A549 treated with AZD9567 at 1 μM for 4 hours (cell line): Measurements from ENCODE around the gene MRPL50. TPM values are rescaled to one million over a fixed set of nuclear protein-coding genes. Genes with fewer than 3 reads are reported as not detected.

Experiments
- total RNA-seq: library from RNA; stranded (reverse); fragments of 200-300 nt; extraction: Qiagen RNA extraction; gene quantifications from 5 replicates; pipeline ENCODE4 v1.2.3, GENCODE V29; 2022; ENCODE audit not compliant: insufficient read depth

Gene MRPL50
- total RNA-seq = 12.0 to 20.5 TPM (median 14.1 TPM) in 5 replicates

DNA sequence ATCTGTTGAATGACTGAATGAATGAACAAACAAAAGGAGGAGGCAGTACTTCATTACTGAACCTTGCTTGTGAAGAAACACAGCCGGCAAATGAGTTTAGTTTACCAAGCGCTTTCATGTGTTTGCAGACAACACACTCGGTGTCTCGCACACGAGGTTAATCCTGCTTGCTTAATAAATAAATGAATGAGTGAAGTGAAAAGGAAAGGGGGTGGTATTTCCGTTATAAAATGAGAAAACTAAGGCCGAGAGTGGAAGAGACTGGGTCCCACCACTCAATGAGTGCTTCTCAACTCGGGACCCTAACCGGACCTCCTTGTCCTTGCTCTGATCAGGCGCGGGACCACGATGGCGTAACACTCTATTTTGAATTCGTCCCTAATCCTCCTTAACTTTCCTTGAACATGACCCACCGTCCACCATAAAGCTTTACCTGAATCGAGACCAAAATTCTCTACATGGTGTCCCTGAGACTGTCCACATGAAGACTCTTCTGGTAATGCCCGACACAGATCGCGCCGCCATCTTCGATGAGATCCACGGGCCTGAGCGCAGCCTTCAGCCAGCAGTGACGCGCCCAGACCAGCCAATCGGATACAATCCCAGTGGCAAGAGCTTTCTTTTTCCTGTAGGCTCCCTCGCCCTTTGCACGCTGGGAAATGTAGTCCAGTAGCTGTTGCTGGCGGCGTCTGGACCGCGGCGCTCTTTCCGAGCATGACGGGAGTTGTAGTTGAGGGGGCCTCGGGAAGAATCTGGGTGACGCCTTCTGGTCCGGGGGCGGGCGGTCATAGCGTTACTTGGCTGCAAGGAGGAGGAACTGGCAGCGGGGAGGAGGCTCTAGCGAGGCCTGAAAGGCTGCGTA is at the start of gene MRPL50, which contains the start of gene ZNF189:
Gene MRPL50, minus strand, starts transcription at position 551 of the 862 bp plus-strand sequence. Its CDS starts 26 bp downstream, at position 525.
Gene ZNF189, plus strand, starts transcription at position 784 of the 862 bp plus-strand sequence. CDS start 306 bp downstream, outside the sequence.

DNA sequence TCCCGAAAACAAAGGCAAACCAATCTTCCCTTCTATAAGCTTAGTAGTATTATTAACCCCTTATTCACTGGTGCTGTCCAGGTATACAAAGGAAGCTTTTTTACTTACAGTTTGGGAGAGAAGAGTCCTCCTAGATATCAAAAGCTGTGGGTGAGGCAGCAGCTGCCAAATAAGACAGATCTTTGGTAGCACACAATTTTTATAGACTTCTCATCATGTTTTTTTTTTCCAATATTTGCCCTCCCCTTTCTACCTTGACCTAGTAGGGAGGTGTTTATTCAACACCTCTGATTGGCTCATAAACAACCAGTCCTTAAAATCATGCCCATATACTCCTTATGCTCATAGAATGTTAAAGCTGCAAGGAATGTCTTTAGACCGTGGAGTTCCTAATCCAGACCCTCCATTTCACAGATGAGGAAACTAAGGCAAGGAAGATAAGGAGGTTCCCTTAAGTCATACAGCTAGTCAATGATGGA is 37.2 kb upstream of the MRPL50 start, which contains the start of gene ALDOB:
Gene ALDOB, minus strand, starts transcription at position 174 of the 479 bp plus-strand sequence. CDS start 4,887 bp downstream, outside the sequence.

DNA sequence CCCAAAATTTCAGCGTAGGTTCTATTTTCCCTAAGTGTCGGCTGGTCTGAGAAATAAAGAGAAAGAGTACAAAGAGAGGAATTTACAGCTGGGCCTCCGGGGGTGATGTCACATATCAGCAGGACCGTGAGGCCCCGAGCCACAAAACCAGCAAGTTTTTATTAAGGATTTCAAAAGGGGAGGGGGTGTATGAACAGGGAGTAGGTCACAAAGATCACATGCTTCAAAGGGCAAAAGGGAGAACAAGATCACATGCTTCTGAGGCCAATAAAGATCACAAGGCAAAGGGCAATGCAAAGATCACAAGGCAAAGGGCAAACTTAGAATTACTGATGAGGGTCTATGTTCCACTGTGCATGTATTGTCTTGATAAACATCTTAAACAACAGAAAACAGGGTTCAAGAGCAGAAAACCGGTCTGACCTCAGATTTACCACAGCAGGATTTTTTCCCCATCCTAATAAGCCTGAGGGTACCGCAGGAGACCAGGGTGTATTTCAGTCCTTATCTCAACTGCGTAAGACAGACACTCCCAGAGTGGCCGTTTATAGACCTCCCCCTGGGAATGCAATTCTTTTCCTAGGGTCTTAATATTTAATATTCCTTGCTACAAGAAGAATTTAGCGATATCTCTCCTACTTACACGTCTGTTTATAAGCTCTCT is 13.4 kb downstream of the MRPL50 start, which contains the start of gene BAAT:
Gene BAAT, minus strand, starts transcription at position 134 of the 664 bp plus-strand sequence. CDS start 13,602 bp downstream, outside the sequence.

Other genes starting within 250 kb of the MRPL50 start
- gene BAAT, start 13.6 kb downstream of the MRPL50 start, total RNA-seq = 0.24 to 1.2 TPM (median 0.34 TPM) in 5 replicates
- 6.5 to 9.8 TPM (median 6.9 TPM) in 5 replicates for gene ZNF189, start 233 bp upstream of the MRPL50 start, total RNA-seq
- not detected in 5 replicates for gene ALDOB, start 37.2 kb upstream of the MRPL50 start, total RNA-seq
- 19.7 to 24.4 TPM (median 22.2 TPM) in 5 replicates for gene RNF20, start 135.2 kb upstream of the MRPL50 start, total RNA-seq
- not detected in 5 replicates for gene PPP3R2, start 196.4 kb upstream of the MRPL50 start, total RNA-seq